Measurements from ENCODE around the gene LYZ. TPM values are rescaled to one million over a fixed set of nuclear protein-coding genes. Genes with fewer than 3 reads are reported as not detected.
A peak's percentile ranks its signal among the peaks of the same experiment; 100 is the strongest.

The LYZ gene
- total RNA-seq, 2 donors from 2014 or later: 10.8 to 35.4 TPM

DNA sequence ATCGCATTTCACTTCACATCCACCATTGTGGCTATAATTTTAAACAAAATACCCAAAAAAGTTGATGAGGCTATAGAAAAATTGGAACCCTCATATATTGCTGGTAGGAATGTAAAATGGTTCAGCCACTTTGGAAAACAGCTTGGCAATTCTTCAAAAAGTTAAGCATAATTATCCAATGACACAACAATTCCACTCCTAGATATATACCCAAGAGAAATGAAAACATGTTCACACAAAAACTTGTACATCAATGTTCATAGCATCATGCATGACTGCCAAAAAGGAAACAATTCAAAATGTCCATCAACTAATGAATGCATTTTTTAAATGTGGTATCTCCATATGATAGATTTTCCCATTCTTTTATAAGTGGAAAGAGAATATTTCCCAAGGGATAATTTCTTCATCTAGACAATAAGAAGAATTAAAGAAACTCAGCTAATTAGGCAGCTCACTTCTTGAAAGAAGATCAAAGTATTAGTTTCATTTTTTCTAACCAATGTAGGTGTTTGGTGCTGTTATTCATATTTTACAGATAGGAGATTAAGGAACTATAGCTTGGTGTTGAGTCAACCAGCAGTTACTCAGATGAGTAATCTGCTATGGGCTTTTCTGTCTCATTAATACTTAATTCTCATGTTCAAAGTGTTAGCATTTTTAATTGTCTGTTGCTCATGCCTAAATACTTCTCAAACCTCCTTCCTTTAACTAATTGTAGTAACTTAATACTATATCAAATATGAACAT lies 44.2 kb downstream of the LYZ start:
- TF ChIP-seq, protein P1, sequence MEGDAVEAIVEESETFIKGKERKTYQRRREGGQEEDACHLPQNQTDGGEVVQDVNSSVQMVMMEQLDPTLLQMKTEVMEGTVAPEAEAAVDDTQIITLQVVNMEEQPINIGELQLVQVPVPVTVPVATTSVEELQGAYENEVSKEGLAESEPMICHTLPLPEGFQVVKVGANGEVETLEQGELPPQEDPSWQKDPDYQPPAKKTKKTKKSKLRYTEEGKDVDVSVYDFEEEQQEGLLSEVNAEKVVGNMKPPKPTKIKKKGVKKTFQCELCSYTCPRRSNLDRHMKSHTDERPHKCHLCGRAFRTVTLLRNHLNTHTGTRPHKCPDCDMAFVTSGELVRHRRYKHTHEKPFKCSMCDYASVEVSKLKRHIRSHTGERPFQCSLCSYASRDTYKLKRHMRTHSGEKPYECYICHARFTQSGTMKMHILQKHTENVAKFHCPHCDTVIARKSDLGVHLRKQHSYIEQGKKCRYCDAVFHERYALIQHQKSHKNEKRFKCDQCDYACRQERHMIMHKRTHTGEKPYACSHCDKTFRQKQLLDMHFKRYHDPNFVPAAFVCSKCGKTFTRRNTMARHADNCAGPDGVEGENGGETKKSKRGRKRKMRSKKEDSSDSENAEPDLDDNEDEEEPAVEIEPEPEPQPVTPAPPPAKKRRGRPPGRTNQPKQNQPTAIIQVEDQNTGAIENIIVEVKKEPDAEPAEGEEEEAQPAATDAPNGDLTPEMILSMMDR (IDR thresholded peaks at IDR 0.05): no peak
- no peak overlapping the region for H3K4me3 ChIP-seq
- H3K27me3 ChIP-seq: no peaks in the 10 kb centered on the region
- H3K4me1 ChIP-seq: no peaks in the 10 kb centered on the region
- H3K27ac ChIP-seq: no peak overlapping the region
- H3K36me3 ChIP-seq: no peaks in the 10 kb centered on the region
- H3K9me3 ChIP-seq: peaks cover 0 to 3% of the 10 kb centered on the region in 2 donors
- no peak for DNase-seq (ENCODE audit: low spot score)

DNA sequence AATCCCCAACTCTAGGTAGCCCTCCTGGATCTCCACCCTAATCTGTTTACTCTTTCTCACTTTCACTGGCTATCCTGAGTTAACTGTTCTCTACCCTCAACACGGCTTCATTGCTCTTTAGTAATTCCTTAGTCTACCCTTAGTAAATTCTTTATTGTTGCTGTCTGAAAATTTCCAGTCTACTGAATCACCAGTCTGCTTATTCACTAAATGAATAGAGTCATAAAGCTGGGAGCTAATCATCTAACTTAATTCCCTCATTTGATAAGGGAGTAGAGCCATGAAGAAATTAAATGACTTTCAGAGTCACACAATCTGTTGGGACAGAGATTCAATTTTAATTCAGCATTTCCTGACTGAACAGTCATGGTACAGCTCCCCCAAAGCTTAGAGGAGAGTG lies 47.9 kb downstream of the LYZ start:
- H3K4me3 ChIP-seq: no peak overlapping the region
- H3K36me3 ChIP-seq: no peaks in the 10 kb centered on the region
- H3K27me3 ChIP-seq: no peaks in the 10 kb centered on the region
- DNase-seq (ENCODE audit: low spot score): no peak
- TF ChIP-seq, protein P1 (IDR thresholded peaks at IDR 0.05): no peak
- no peaks in the 10 kb centered on the region for H3K4me1 ChIP-seq
- no peak overlapping the region for H3K27ac ChIP-seq
- H3K9me3 ChIP-seq: peaks cover 0 to 3% of the 10 kb centered on the region in 2 donors

DNA sequence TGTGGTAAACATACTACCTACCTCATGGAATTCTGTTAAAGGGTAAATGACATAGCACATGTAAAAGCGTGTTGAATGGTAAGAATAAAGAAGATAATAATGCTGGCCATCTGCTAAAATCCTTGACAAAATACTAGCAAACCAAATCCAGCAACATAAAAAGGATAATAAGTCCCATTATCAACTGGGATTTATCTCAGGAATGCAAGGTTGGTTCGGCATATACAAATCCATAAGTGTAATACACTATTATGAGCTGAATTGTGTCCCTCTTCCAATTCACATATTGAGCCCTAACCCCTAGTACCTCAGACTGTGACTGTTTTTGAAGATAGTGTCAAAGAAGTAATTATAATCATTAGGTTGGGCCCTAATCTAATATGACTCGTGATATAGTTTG lies 48.8 kb downstream of the LYZ start:
- H3K36me3 ChIP-seq: no peaks in the 10 kb centered on the region
- DNase-seq (ENCODE audit: low spot score): no peak
- H3K9me3 ChIP-seq: peaks cover 0 to 3% of the 10 kb centered on the region in 2 donors
- no peaks in the 10 kb centered on the region for H3K27me3 ChIP-seq
- H3K4me1 ChIP-seq: no peaks in the 10 kb centered on the region
- H3K27ac ChIP-seq: no peak overlapping the region
- TF ChIP-seq, protein P1 (IDR thresholded peaks at IDR 0.05): no peak
- no peak overlapping the region for H3K4me3 ChIP-seq

DNA sequence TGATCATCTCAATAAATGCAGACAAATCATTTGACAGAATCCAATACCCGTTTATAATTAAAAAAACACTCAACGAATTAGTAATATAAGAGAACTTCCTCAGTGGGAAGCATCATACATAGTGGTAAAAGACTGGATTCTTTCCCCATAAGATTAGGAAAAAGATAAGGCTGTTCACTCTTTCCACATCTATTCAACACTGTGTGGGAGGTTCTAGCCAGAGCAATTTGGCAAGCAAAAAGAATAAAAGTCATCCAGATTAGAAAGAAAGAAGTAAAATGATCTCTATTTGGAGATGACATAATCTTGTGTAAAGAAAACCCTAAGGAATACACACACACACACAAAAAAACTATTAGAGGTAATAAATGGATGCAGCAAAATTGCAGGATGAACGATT lies 49.8 kb downstream of the LYZ start:
- peaks cover 0 to 3% of the 10 kb centered on the region in 2 donors for H3K9me3 ChIP-seq
- no peaks in the 10 kb centered on the region for H3K27me3 ChIP-seq
- TF ChIP-seq, protein P1 (IDR thresholded peaks at IDR 0.05): no peak

DNA sequence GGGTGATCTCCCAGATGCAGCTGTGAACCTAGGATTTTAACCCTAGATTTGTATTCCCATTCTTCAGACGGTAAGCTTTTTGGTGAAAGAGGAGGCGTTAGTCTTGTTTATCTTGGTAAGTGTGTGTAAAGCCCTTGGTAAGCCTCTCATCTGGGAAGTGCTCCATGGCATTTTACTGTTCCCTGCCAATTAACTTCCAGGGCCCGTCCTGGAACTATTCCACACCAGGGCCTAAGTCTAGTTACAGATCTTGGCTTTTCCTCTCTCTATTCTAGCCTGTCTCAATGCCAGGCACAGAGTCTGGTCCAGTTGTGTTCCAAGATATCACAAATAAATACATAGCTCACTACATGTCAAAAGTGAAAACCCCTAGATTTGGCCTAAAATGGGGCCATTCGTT lies 53.8 kb downstream of the LYZ start:
- Histone ChIP-seq H3K4me1 (peaks cover 0 to 3% of the 10 kb centered on the region in 2 donors), H3K4me3 (no peak overlapping the region), H3K9me3 (peaks cover 0 to under 1% of the 10 kb centered on the region in 2 donors), H3K27me3 (no peaks in the 10 kb centered on the region), H3K36me3 (no peaks in the 10 kb centered on the region), H3K27ac (peak overlapping the region; percentile 9 to 37)
- DNase-seq (ENCODE audit: low spot score): no peak
- TF ChIP-seq, protein P1 (IDR thresholded peaks at IDR 0.05): no peak

More for the DNA sequence above, 49.8 kb downstream of the LYZ start:
- Histone ChIP-seq H3K27ac (no peak overlapping the region), H3K4me3 (no peak overlapping the region), H3K36me3 (no peaks in the 10 kb centered on the region), H3K4me1 (no peaks in the 10 kb centered on the region)
- no peak for DNase-seq (ENCODE audit: low spot score)

Other genes starting within 250 kb of the LYZ start
- 10 to 100 TPM; 15.6 to 21.0 TPM for gene CPSF6, start 108.8 kb upstream of the LYZ start, total RNA-seq
- gene YEATS4, start 11.4 kb downstream of the LYZ start, total RNA-seq: 10 to 100 TPM in 1 of 2 donors, 1 to 10 TPM in 1; 8.5 to 12.9 TPM
- gene FRS2, start 122.0 kb downstream of the LYZ start, total RNA-seq: 10 to 100 TPM; 25.9 to 32.5 TPM
- 100 to 1,000 TPM in 1 of 2 donors, 10 to 100 TPM in 1; 71.4 to 104 TPM for gene CCT2, start 237.1 kb downstream of the LYZ start, total RNA-seq